Stromal cell of bone marrow (primary cell): ENCODE results near the gene CSNK1G2.

Source experiments
- DNase-seq: peaks from one replicate; pipeline ENCODE4 v3.0.0-alpha.2; 2012; ENCODE audit warnings: low read depth

CSNK1G2 gene

GRCh38 chr19:1918975-1919374 lies 22.0 kb upstream of the CSNK1G2 start:
- DNase-seq, result no peak

- DNase-seq, result no peak
These were observed 20.3 kb upstream of the CSNK1G2 start for GRCh38 chr19:1920644-1921043.

GRCh38 chr19:1921326-1921725 lies 19.6 kb upstream of the CSNK1G2 start:
- no peak for DNase-seq

- no peak for DNase-seq
These were observed 19.1 kb upstream of the CSNK1G2 start for GRCh38 chr19:1921825-1922224.

GRCh38 chr19:1922803-1923202 lies 18.2 kb upstream of the CSNK1G2 start:
- DNase-seq, result no peak

GRCh38 chr19:1923319-1923718 lies 17.7 kb upstream of the CSNK1G2 start:
- no peak for DNase-seq

- no peak for DNase-seq
These were observed 16.5 kb upstream of the CSNK1G2 start for GRCh38 chr19:1924320-1924961.

- no peak for DNase-seq
These were observed 15.4 kb upstream of the CSNK1G2 start for GRCh38 chr19:1925544-1925943.

GRCh38 chr19:1929021-1929742 lies 11.8 kb upstream of the CSNK1G2 start:
- DNase-seq, result no peak

GRCh38 chr19:1931445-1931844 lies 9.5 kb upstream of the CSNK1G2 start:
- no peak for DNase-seq

DNA sequence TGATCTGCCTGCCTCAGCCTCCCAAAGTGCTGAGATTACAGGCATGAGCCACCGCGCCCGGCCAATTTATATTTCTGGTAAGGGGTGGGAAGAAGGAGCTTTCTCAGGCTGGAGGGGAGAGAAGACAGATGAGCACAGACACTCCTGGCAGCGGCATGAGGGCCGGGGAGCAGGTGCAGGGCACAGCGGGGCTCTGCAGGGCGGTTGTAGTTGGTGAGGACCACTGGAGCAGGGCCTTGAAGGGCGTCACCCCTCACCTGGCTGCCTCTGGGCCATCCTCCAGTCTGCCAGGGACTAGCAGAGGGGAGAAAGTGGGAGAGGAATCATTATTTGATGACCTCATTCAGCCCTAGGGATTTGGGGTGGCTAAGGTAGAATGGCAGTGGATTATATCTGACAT lies 8.6 kb upstream of the CSNK1G2 start:
- no peak for DNase-seq

DNA sequence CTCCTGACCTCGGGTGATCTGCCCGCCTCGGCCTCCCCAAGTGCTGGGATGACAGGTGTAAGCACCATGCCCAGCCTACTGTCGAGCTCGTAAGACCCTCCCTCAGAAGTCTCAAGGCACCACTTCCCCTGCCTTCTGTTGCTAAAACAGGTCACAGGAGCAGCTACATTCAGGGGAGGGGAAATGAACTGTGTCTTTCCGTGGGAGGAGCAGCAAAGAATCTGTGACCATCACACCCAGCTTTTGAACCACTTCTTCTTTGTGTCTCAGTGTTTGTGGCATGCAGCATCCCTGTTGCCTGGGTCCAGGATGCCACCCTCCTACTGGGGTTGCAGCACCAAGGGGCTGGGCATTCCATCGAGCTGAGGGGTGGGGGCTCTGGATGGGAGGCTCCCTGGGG lies 7.7 kb upstream of the CSNK1G2 start:
- no peak for DNase-seq

DNA sequence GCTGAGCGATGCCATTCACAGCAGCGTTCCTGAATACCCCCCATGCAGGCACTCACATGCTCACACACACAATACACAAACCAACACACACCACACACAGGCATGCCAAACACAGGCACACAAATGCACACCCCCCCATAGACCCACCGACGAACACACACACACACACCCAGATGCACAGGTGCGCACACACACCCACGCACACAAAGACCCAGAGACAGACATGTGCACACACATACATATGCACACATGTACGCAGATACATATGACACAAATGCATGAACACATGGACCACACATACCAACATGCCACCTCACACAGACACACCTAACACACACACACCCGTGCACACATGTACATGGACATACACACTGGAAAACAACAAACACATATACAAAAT lies 7.0 kb upstream of the CSNK1G2 start:
- DNase-seq, result no peak

DNA sequence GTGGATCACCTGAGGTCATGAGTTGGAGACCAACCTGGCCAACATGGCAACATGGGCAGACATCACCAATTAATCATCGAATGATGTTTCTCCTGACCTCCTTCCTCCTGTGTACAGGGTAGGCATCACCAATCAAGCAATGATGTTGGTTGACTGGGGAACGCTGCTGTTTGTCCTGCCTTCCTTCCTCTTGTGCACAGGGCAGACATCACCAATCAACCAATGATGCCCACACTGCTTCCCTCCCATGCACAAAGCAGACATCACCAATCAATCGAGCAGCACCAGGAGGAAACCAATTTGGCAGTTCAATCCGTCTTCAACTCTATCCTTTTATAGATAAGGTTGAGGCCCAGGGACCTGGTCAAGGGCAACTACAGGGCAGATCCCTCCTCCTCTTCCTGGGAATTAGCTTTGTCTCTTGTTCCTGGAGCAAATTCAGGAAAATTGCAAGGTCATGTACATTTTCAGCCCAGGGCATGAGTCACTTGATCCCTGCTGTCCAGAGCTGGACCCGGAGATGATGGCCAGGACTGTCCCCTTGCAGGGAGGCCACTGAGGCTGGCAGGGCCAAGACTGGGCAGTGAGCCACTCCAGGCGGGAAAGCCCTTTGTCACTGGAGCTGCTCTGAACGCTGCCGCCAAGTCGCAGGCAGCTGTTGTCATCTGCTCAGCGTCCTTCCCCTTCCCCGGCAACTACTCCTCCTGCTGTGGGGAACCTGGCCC lies 5.3 kb upstream of the CSNK1G2 start:
- no peak for DNase-seq

DNA sequence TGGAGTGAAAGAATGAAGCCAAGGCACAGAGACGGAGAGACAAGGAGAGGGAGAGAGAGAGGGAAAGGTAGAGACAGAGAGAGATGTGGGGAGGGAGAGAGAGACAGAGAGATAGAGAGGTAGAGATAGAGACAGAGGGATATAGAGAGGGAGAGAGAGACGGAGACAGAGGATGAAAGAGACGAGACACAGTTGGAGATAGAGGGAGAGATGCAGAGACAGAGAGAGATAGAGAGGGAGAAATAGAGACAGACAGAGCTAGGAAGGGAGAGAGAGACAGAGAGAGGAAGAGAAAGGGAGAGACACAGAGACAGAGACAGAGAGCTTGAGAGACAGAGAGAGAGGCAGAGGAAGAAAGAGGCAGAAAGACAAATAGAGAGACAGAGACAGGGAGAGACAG lies 4.5 kb upstream of the CSNK1G2 start:
- no peak for DNase-seq

- no peak for DNase-seq
These were observed 3.9 kb upstream of the CSNK1G2 start for GRCh38 chr19:1936916-1937610.

DNA sequence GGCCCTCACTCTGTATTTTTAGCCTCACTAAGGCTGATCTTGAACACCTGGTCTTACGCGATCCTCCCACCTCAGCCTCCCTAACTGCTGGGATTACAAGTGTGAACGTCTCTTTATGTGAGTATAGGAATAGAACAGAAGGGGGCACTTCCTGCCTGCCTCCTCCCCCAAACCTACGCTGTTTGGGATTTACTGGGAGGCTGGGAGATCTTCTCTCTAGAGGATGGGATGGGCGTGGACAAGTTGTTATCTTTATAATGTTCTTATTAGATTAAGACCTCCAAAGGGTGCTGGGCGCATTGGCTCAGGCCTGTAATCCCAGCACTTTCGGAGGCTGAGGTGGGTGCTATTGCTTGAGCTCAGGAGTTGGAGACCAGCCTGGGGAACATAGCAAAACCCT lies 2.9 kb upstream of the CSNK1G2 start:
- no peak for DNase-seq

GRCh38 chr19:1942078-1942933 lies 1.3 kb downstream of the CSNK1G2 start:
- peak; percentile 27 for DNase-seq

- no peak for DNase-seq
These were observed 2.1 kb downstream of the CSNK1G2 start for GRCh38 chr19:1942934-1943555.

DNA sequence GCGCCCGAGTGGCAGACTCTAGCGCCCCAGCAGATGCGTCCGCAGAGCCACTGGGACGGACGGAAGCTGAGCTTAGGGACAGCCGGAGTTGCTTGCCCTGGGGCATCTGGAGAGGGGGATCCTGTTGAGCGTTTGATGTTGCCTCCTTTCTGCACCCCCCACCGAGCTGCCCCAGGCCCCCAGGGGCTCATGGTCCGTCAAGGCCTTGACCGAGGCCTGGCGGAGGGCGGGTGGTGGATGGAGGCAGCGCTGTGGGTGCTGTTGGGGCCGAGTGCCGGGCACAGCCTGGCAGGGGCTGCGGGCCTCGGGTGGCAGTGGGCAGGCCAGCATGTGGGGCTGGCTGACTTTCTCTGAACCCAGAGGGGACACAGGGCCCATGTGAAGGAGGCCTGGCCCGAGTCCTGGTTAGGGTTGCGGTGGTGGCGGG lies 2.7 kb downstream of the CSNK1G2 start:
- no peak for DNase-seq
